ENCODE data around the gene ANO4.
"Not testable (repeated sequence)": the region's sequence is repeated elsewhere in the genome, so short reads cannot be mapped to it uniquely, and the experiment has no call there.

The ANO4 gene

DNA sequence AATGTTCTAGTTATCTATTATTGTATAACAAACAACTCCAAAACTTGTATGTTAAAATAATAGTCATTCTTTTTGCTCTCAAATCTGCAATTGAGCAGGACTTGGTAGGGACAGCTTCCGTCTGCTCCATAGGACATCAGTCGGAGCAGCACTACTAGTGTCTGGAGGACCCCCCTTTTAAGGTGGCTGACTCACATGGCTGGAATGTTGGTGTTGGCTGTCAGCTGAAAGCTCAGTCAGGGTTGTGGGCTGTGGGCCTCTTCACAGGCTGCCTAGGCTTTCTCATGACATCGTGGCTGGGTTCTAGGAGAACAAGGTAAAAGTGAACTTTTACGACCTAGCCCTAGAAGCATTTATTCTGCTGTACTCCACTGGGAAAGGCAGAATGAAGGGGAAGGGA, 160.6 kb downstream of the ANO4 start:
- DNase-seq: no peak

DNA sequence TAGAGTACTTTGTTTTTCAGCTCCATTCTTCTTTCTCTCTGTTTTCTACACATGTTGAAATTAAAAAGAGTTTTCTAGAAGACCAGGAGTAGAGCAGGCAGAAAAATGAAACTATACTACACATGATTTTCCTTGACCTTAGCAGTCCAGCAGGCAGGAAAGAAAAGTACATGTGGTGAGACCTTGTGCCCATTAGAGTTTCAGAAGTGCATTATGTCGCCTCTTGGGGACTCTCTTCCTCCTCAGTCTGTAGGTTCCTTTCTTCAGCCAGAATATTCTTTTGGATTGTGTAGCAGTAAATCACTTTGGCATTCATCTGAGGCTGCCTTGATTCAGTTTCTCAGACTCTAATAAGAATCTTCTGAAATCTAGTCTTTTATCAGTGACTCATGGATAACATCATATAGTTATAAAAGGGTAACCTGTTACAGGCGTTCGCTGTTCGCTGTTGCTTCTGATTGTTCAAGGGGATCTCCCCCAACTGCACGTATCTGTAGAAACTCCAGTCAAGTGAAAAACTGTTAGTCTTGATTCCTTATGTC, 161.8 kb downstream of the ANO4 start:
- no peak for DNase-seq

DNA sequence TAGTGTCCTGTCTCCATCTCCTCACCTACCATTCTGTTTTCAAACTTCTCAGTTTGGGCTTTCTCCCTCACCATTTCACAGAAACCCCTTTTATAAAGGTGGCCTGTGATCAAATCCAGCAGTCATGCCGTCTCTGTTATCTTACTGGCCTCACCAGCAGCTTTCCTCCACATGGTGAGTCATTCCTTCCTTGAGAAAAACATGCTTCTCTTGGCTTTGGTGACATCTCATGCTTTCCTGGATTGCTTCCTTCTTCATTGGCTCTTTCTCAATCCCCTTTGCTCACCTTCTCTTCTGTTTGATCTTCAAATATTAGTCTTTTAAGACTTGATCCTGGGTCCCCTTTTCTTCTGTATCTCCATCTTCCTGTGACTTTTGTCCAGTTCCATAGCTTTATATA, 164.9 kb downstream of the ANO4 start:
- no peak for DNase-seq

DNA sequence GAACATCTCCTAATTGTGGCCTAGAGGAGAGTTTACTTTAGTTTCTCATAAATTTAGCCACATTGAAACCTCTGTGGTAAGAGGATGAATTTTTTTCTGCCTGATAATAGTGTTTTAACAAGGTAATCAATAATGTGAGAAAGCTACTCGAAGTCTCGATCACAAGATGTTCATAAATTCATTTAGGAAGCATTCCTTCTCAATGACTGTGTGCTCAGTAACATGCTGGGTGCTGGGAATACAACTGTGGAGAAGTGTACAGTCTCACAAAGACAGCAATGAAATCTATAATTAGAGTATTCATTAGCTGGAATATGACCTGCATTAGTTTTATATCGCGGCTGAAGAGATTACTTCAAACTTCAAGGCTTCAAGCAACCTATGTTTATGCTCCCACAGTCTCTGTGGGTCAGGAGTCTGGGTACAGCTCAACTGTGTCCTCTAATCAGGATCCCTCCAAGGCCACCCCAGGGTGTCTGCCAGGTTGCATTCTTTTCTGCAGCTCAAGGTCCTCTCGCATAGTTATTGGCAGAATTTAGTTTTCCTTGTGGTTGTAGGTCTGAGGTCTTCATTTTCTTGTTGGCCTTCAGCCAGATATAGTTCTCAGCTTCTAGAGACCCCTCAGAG, 167.6 kb downstream of the ANO4 start:
- no peak for DNase-seq

DNA sequence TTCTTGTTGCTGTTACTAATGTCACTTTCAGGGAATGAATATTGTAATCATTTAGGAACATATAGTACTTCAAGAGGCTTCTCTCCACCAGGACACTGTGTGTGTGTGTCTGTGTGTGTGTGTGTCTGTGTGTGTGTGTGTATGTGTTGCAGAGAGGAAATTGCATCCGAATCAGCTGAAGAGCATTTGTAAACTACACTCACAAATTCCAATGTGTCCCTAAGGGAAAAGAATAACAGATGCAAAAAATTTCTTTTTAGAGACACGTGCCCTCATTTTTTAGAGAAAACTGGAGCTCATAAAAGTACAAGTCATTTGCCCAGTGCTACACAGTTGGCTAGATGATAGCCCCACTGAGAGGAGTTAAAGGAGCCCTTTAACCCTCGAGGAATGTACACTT, 168.8 kb downstream of the ANO4 start:
- no peak for DNase-seq

DNA sequence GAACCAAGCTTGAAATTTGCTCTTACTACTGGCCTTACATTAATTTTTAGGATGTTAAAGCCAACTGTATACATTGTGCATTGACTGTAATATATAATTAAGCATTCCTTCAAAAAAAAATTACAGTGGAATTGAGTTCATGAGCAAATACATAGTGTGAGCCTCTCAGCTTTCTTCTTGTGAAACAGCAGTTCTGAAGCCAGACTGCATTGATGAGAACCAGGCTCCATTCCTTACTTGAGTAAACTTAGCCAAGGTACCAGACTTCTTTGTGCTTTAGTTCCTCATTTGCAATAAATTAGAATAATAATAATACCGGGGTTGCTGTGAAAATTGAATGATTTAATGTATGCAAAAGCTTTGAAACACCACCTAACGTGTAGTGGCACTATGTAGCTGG, 169.5 kb downstream of the ANO4 start:
- no peak for DNase-seq

DNA sequence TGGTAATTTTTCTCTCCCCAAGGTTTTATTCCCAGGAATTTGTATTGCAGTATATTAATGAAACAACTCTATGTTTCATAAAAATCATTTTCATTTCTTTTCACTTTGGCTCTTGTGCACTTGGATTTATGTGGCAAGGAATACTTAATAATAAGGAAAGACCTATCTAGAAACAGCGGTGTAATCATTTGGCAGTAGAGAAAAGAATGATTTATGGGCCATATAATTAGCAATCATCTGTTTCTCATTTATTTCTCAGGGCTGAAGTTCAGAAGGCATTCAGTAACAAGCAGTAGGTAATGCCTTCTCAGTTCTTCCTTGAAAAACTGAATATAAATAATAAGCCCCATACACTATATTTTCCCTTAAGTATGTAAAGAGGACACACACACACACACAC, 172.6 kb downstream of the ANO4 start:
- DNase-seq: no peak

DNA sequence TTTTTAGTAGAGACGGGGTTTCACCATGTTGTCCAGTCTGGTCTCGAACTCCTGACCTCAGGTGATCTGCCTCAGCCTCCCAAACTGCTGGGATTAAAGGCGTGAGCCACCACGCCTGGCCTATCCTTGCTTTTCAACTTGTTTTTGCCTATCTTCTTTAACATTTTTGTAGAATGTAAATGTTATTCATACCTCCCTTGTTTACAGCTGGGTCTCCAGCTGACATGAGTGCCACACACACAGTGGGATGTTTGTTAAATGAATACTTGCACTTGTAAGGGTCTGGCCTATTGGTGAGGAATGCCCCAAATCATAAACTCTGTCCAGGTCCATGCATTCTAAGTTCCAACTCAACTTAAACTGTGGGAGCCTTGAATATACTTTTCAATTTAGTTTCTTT, 176.3 kb downstream of the ANO4 start:
- no peak for DNase-seq

DNA sequence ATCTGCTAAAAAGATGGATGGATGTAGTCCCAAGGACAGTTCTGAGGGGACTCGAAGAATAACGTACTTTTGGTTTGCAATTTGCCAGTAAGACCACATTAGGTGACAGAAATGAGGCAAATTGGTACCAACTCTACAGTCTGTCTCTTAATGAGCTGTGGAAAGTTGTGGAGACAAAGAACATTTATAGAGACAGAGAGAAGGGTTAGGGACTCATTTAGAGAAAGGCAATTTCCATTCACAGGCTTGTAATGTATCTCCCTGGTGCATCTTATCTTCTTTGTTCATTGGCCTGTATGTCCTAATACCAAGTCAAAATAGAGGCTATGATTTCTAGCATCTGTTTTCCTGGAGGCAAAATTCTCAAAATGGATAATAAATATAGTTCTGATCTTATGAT, 177.5 kb downstream of the ANO4 start:
- DNase-seq: no peak

DNA sequence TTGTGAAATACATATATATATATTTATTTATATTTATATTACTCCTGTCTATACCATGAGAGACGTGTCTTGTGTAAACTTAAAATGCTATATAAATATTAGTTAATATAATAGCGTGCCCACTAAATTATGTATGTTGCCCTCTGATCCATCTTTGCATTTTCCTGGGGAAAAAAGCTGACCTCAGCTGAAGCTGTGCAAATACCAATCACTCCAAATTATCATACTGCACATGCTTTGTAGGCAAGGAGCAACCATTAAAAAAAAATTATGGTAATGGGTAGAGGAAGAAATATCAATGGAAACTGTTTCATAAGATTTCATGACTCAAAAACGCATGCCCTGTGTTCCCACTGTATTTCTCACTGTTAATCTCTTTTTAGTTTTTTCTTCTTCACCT, 179.8 kb downstream of the ANO4 start:
- no peak for DNase-seq

DNA sequence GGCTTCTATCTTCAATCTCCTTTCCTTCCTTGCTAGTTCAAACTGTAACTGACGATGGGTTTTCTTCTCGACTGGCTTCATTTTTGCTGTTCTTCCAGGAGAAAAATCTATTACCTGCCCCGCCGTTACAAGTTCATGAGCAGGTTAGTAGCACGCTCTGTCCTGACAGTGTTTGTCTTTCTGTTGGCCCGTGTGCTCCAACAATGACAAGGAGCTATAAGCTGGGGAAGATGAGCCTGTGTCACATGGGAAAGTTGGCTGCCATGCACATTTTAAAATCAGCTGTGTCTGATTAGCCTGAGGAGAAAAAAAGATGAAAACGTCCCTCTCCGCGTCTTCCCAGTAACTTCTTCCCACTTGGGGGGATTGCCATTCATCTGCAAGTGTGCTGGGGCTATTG, 180.2 kb downstream of the ANO4 start:
- DNase-seq: no peak

DNA sequence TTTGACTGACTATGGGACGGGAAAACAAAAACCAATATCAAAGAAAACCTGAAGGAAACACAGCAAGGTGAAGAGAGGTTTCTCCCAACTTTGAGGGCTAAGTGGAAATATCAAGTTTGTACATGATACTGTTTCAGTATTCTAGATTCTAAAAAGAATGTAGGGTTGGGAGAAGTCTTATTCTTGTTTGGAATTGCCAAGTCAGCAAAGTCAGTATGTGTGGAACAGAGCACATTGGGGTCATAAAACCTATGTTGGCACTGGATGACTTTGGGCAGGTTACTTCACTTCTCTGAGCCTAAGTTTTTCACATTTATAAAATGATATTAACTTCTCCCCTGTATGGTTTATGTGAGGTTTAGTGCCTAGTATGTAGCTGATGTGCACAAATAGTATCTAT, 182.2 kb downstream of the ANO4 start:
- DNase-seq: no peak

DNA sequence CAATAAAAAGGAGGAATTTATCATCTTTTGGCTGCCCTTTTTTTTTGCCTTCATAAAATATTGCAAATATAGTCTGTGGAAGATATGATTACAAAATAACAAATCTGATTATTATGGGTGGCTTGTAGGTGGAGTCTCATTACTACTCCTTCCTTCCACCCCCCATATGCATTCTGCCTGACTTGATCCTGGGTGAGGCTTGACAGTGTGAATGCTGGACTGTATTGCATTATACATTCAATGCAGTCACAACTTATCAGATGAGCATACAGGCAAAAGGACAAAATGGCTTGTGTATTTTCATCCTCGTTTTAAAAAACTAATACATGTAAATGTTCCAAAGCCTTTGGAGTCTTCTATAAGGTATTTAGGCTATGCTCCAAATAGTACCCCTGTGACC, 186.3 kb downstream of the ANO4 start:
- DNase-seq: no peak

DNA sequence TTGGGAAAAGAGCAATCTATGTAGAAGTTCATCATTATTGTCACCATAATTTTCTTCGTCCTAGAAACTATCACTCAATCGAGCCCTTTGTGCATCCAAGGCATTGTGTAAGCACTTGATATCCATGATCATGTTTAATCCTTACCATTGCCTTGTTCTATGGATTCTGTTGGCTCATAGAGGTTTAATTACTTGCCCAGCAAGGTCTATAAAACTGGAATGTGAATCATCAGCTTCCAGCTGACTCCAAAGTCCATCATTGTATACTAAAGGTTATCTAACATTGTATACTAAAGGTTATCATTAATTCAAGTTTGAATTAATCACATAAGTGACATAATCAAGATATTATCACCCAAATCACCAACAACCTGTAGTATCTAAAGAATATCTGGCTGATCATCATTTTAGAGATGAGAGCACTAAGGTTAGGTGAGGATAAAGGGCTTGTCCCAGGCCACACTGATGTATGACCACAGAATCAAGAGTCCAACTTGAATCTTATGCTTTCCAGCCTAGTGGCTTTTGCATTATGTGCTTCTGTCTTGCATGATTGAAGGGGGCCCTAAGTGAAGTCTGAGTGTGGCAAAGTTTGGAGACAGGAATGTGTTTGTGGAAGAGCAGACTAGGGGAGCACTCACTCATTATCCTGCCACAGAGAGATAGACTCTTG, 188.1 kb downstream of the ANO4 start:
- DNase-seq: no peak

DNA sequence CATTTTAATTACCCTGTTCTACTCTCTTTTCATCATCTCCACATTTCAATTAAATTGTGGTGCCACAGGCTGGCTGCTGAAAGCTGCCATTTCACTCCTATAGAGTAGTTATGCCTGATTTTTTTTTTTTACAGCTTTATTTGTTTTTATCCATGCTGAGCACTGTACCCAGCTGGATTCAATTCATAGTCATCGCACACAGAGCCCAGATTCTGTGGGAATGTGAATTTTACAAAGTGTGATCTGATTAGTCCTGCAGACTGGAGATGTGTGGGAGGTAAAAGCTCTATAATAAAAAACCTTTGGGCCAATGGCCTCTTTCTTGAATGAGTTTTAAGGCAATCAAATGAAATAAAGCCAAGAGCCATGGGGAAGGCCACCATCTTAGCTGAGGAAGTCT, 190.2 kb downstream of the ANO4 start:
- DNase-seq: no peak

DNA sequence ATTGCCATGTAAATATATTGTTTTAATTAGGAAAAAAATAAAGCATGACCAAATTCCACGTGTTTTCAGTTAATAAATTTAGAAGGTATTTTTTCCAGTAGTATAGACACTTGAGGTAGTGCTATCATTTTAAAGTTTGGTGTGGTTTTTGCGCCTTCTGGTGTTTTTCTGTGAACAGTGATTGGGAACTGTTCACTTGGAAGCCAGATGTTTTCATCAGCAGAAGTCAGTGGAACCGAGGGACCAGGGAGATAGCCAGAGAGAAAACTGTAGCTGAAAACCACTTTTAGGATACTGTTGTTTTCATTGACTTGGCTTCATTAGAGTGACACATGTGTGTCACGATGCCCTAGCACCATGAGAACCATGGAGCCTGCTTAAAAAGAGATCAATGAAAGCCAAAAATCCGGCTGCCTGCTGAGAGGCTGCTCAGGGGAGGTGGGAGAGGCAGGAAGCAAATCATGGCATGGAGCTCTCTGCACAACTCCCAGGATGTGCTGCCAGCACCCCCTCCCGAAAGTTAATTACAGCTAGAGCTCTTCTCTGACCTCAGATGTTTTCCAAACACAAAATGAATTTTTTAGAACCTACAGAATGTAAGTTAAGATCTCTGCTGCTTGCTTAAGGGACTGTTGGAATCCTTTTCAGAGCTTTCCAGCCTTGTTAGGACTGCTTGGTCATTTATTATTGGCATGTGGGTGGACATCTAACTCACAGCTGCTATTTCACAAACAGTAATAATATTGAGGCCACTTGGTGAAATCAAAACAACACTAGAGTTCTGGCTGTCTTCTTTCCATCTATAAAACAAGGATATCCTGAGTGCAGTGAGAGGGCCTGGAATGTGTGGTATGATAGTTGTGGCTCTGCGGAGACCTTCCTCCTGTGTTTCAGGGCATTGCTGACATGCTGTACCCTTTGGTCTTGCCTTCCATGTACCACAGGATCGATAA, 192.3 kb downstream of the ANO4 start:
- no peak for DNase-seq

DNA sequence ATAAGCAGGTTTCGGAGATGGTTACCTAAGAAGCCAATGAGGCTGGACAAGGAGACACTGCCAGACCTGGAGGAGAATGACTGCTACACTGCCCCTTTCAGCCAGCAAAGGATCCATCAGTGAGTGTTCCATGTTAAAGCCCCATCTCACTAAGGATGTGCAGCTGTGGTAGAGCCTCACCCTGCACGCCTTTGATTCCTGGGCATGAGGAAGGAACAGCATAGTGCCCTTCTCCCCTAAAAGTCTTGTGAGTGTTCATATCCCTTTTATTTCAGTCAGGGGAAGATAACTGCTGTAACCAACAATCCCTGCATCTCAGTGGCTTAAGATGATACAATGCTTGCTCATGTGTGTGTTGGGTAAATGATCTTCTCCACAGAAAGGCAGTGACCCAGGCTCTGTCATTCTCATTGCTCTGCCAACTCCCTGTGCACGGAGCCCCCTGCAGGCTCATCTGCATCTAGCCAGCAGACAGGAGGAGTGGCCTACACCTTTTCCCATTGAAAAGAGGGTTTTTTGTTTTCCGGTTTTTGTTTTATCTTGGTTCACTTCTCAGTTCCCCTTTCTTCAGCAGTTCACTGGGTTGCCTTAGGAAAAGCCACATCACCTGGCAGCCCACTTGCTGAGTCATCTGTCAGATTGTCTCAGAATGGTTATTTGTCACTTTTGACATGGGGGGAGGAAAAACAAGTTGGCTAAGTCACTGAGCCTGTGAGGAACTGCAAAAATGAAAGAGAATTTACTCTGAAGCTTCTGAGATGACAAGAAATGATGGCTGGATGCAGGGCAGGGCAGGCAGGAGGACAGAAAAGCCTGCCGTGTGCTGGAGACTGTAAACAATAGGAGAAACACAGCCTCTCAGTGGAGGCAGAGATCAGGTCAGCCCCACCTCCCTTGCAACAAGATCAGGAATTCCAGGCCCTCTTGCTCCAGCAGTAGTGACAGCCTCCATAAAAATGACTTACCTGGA, 193.3 kb downstream of the ANO4 start:
- DNase-seq: no peak

DNA sequence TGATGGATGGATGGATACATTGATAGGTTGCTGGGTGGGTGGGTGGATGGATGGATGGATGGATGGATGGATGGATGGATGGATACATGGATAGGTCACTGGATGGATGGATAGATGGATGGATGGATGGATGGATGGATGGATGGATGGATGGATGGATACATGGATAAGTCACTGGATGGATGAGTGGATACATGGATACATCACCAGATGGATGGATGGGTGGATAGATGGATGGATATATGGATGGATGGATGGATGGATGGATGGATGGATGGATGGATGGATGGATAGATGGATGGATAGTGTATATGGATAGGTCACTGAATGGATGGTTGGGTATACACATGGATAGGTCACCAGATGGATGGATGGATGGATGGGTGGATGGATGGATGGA, 194.9 kb downstream of the ANO4 start:
- not testable (repeated sequence) for DNase-seq

DNA sequence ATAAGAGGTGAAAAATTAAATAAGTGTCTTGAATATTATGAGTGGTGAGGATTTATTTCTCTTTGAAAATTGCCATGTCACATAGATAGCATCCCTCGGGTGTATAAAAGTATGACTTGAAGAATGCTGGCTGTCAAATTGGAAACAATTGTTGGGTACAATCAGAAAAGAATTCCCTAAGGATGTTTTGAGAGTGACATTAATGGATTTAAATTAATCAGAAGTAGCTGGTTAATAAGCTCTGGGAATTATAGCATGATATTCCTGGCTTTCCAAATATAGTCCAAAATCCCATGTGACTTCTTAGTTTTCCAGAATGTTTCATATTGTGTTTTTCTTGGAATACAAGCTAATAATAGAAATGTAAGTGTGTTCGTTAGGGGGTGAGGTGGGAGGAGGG, 196.5 kb downstream of the ANO4 start:
- DNase-seq: no peak

DNA sequence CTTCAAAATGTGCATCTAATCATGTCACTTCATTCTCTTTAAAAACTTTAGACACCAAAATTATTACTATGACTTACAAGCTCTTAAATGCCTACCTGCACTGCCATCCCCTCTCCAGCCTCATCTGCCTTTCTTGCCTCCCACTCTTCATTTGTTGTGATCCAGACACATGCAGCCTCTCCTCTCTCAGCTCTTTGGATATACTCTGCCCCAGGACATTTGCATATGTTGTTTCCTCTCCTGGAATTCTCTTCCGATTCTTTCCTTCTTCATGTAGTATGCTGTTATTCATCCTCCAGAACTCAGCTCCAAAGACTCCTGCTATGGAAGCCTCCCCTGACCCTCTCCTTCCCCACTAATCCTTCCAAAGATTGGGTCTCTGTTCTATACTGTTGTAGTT, 197.6 kb downstream of the ANO4 start:
- DNase-seq: no peak

DNA sequence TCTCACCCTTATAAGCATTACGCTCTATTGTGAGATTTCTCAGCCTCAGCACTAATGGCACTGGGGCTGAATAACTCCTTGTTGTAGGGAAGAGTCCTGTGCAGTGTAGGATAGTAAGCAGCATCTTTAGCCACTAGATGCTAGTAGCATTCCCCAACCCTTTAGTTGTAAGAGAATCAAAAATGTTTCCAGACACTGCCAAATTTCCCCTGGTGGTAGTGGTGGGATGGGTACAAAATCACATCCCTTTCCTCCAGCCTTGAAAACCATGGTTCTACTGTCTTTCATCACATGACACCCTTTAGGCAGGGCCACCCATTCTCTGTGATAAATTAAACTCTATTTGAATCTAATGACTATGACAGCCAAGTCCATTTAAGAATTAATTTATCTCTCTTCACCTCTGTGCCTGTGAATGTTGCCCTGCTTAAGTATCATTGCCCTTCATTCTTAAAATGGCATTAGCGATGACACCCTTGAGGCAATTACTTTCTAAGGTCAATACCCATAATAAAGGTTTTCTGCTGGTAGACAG, 199.4 kb downstream of the ANO4 start:
- no peak for DNase-seq

DNA sequence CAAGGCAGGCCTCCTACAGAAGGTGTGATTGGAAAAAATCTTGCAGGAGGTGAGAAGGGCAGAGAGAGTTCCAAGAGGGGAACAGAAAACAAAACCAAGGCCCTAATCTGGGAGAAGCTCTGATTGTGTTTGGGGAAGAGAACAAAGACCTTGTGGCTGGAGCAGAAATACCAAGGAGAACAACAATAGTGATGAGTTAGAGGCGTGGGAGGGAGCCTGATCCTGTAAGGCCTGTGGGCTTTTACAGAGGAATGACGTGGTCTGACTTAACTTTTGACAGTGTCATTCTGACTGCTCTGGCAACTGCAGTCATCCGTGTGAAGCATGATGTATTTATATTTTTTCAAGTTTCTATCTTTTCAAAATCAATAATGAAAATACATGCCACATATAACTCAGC, 200.6 kb downstream of the ANO4 start:
- no peak for DNase-seq

Measured in DMS79 treated with DMSO at 0.1 percent for 48 hours (cell line).